Measurements from ENCODE around the gene MAMDC2. TPM values are rescaled to one million over a fixed set of nuclear protein-coding genes. Genes with fewer than 3 reads are reported as not detected.
"Not testable (repeated sequence)": the region's sequence is repeated elsewhere in the genome, so short reads cannot be mapped to it uniquely, and the experiment has no call there.

MAMDC2 gene
- total RNA-seq, 1 donor from 2014 or later = 211 TPM

- Histone ChIP-seq H2AFZ (ENCODE audit: low read depth, low read length) (no peak overlapping the region), H3K27ac (ENCODE audit: low read depth, low read length) (no peak overlapping the region), H3K9me3 (ENCODE audit: insufficient read depth, low read depth, low read length) (no peaks in the 10 kb centered on the region), H3K4me2 (ENCODE audit: low read length) (no peak overlapping the region), H4K20me1 (ENCODE audit: insufficient read depth, low read length) (no peaks in the 10 kb centered on the region), H3K27me3 (ENCODE audit: insufficient read depth, low read length) (no peaks in the 10 kb centered on the region), H3K9ac (ENCODE audit: low read length) (no peak overlapping the region), H3K4me3 (ENCODE audit: insufficient read depth, low read depth, low read length) (no peak overlapping the region), H3K4me1 (ENCODE audit: insufficient read depth, low read length) (no peaks in the 10 kb centered on the region), H3K36me3 (ENCODE audit: insufficient read depth, low read length) (no peaks in the 10 kb centered on the region), H3K79me2 (ENCODE audit: insufficient read depth, low read length) (no peaks in the 10 kb centered on the region)
- no peak for DNase-seq (ENCODE audit: low read depth)
- FAIRE-seq = no peak
- no peak for TF ChIP-seq CTCF (IDR thresholded peaks at IDR 0.05; ENCODE audit: insufficient read depth, low read depth, low read length)
- no peak for TF ChIP-seq EZH2 (IDR thresholded peaks at IDR 0.05; ENCODE audit: insufficient read depth, low read length)
- Mint-ChIP-seq H3K36me3 (ENCODE audit: low read depth, unreplicated experiment) (peaks cover 17% of the 10 kb centered on the region), H3K27me3 (ENCODE audit: low read depth, unreplicated experiment) (no peaks in the 10 kb centered on the region), H3K4me3 (ENCODE audit: unreplicated experiment) (no peak overlapping the region), H3K4me1 (ENCODE audit: low read depth, unreplicated experiment) (peaks cover 15% of the 10 kb centered on the region), H3K9me3 (ENCODE audit: unreplicated experiment) (peaks cover 17% of the 10 kb centered on the region), H3K27ac (ENCODE audit: unreplicated experiment) (no peak overlapping the region)
Observed at GRCh38 chr9:70232476-70232875, 188.8 kb downstream of the MAMDC2 start.

GRCh38 chr9:70234208-70234607 lies 190.6 kb downstream of the MAMDC2 start:
- H3K4me2 ChIP-seq (ENCODE audit: low read length); H3K9ac ChIP-seq (ENCODE audit: low read length); H3K27me3 Mint-ChIP-seq (ENCODE audit: low read depth, unreplicated experiment); FAIRE-seq; DNase-seq (ENCODE audit: low read depth); H3K36me3 ChIP-seq (ENCODE audit: insufficient read depth, low read length); H4K20me1 ChIP-seq (ENCODE audit: insufficient read depth, low read length); H3K4me1 ChIP-seq (ENCODE audit: insufficient read depth, low read length); H3K27ac ChIP-seq (ENCODE audit: low read depth, low read length); H3K9me3 ChIP-seq (ENCODE audit: insufficient read depth, low read depth, low read length); H3K4me1 Mint-ChIP-seq (ENCODE audit: low read depth, unreplicated experiment); H3K27ac Mint-ChIP-seq (ENCODE audit: unreplicated experiment); H2AFZ ChIP-seq (ENCODE audit: low read depth, low read length); H3K4me3 Mint-ChIP-seq (ENCODE audit: unreplicated experiment); H3K4me3 ChIP-seq (ENCODE audit: insufficient read depth, low read depth, low read length); H3K27me3 ChIP-seq (ENCODE audit: insufficient read depth, low read length); H3K79me2 ChIP-seq (ENCODE audit: insufficient read depth, low read length): not testable (repeated sequence)
- peaks cover 20% of the 10 kb centered on the region for H3K9me3 Mint-ChIP-seq (ENCODE audit: unreplicated experiment)
- peaks cover 18% of the 10 kb centered on the region for H3K36me3 Mint-ChIP-seq (ENCODE audit: low read depth, unreplicated experiment)

GRCh38 chr9:70245952-70246351 lies 202.3 kb downstream of the MAMDC2 start:
- not testable (repeated sequence) for H3K27me3 ChIP-seq (ENCODE audit: insufficient read depth, low read length); FAIRE-seq; H3K27me3 Mint-ChIP-seq (ENCODE audit: low read depth, unreplicated experiment); H3K27ac ChIP-seq (ENCODE audit: low read depth, low read length); H3K9me3 ChIP-seq (ENCODE audit: insufficient read depth, low read depth, low read length); H3K36me3 ChIP-seq (ENCODE audit: insufficient read depth, low read length); H3K79me2 ChIP-seq (ENCODE audit: insufficient read depth, low read length); H3K9me3 Mint-ChIP-seq (ENCODE audit: unreplicated experiment); DNase-seq (ENCODE audit: low read depth); H3K4me1 Mint-ChIP-seq (ENCODE audit: low read depth, unreplicated experiment); H3K27ac Mint-ChIP-seq (ENCODE audit: unreplicated experiment); H3K4me2 ChIP-seq (ENCODE audit: low read length); H3K36me3 Mint-ChIP-seq (ENCODE audit: low read depth, unreplicated experiment); H4K20me1 ChIP-seq (ENCODE audit: insufficient read depth, low read length); H3K4me1 ChIP-seq (ENCODE audit: insufficient read depth, low read length); H3K4me3 ChIP-seq (ENCODE audit: insufficient read depth, low read depth, low read length); H3K4me3 Mint-ChIP-seq (ENCODE audit: unreplicated experiment); H2AFZ ChIP-seq (ENCODE audit: low read depth, low read length); H3K9ac ChIP-seq (ENCODE audit: low read length)

GRCh38 chr9:70250221-70250620 lies 206.6 kb downstream of the MAMDC2 start:
- H3K9me3 ChIP-seq (ENCODE audit: insufficient read depth, low read depth, low read length) = no peaks in the 10 kb centered on the region
- no peak overlapping the region for H3K9ac ChIP-seq (ENCODE audit: low read length)
- no peaks in the 10 kb centered on the region for H3K79me2 ChIP-seq (ENCODE audit: insufficient read depth, low read length)
- H3K36me3 ChIP-seq (ENCODE audit: insufficient read depth, low read length) = no peaks in the 10 kb centered on the region
- no peaks in the 10 kb centered on the region for H3K36me3 Mint-ChIP-seq (ENCODE audit: low read depth, unreplicated experiment)
- FAIRE-seq (no peak), DNase-seq (ENCODE audit: low read depth) (no peak)
- H3K4me2 ChIP-seq (ENCODE audit: low read length) = no peak overlapping the region
- H3K27ac Mint-ChIP-seq (ENCODE audit: unreplicated experiment) = no peak overlapping the region
- H3K9me3 Mint-ChIP-seq (ENCODE audit: unreplicated experiment) = no peaks in the 10 kb centered on the region
- no peak overlapping the region for H2AFZ ChIP-seq (ENCODE audit: low read depth, low read length)
- no peaks in the 10 kb centered on the region for H3K4me1 ChIP-seq (ENCODE audit: insufficient read depth, low read length)
- H3K4me3 Mint-ChIP-seq (ENCODE audit: unreplicated experiment) = no peak overlapping the region
- H3K27me3 ChIP-seq (ENCODE audit: insufficient read depth, low read length) = no peaks in the 10 kb centered on the region
- H3K4me3 ChIP-seq (ENCODE audit: insufficient read depth, low read depth, low read length) = no peak overlapping the region
- no peak overlapping the region for H3K27ac ChIP-seq (ENCODE audit: low read depth, low read length)
- TF ChIP-seq CTCF (IDR thresholded peaks at IDR 0.05; ENCODE audit: insufficient read depth, low read depth, low read length) (no peak), EZH2 (IDR thresholded peaks at IDR 0.05; ENCODE audit: insufficient read depth, low read length) (no peak)
- peaks cover 8% of the 10 kb centered on the region for H3K4me1 Mint-ChIP-seq (ENCODE audit: low read depth, unreplicated experiment)
- H3K27me3 Mint-ChIP-seq (ENCODE audit: low read depth, unreplicated experiment) = no peaks in the 10 kb centered on the region
- no peaks in the 10 kb centered on the region for H4K20me1 ChIP-seq (ENCODE audit: insufficient read depth, low read length)

Measured in astrocyte (in vitro differentiated cells and primary cell).